Liver (tissue), 3 donors: ENCODE data around the gene GPR39.

Experiments used
- TAF1 ChIP-seq: conservative IDR thresholded peaks from 2 replicates; pipeline ENCODE4 v1.6.1; 2016; ENCODE audit warnings: antibody characterized with exemption, mild to moderate bottlenecking
- TF ChIP-seq, protein P1 (sequence below): fragments of 150-350 bp; IDR thresholded peaks from 2 replicates; pipeline ENCODE4 v1.5.1; 2017; ENCODE audit warnings: improper control_type of control experiment, low read depth, low read length; ENCODE audit not compliant: missing input control
- TF ChIP-seq, protein P2 (sequence below): IDR thresholded peaks from 2 replicates; pipeline ENCODE4 v1.6.1; 2016; ENCODE audit warnings: antibody characterized with exemption, mild to moderate bottlenecking
- TF ChIP-seq, protein P3 (sequence below): IDR thresholded peaks from 2 replicates; pipeline ENCODE4 v1.6.1; 2016; ENCODE audit warnings: antibody characterized with exemption
- donor health status: healthy.
- donor health status: healthy.

DNA sequence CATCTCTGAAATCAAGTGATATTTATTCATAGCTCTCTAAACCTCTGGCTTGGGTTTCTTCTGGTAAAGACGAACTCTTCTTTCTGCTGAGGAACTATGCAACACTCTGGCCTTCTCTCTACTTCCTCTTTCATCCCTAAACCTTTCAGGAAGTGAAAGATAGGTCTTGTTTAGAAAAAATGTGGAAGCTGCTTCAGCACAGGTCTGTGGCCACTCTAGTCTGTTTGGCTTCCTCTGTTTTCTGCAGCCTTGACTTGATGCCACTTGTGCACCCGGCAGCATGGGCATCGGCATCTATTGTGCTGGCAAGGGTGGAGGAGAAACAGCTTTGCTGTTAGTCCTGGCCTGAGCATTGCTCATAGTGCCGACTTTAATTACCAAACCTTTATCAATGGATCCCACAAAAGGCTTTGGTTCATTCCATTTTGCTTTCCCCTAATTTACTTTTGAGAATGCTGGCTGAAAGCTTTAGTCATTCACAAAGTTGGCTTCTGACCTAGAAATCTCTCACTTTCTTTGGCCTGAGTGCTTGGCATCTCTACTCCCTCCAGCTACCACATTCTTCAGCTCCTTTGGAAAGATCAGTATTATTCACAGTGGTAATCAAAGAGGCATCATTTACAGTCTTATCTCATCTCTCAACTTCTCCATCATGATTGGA is 32.0 kb upstream of the GPR39 start:
- TF ChIP-seq, protein P1, sequence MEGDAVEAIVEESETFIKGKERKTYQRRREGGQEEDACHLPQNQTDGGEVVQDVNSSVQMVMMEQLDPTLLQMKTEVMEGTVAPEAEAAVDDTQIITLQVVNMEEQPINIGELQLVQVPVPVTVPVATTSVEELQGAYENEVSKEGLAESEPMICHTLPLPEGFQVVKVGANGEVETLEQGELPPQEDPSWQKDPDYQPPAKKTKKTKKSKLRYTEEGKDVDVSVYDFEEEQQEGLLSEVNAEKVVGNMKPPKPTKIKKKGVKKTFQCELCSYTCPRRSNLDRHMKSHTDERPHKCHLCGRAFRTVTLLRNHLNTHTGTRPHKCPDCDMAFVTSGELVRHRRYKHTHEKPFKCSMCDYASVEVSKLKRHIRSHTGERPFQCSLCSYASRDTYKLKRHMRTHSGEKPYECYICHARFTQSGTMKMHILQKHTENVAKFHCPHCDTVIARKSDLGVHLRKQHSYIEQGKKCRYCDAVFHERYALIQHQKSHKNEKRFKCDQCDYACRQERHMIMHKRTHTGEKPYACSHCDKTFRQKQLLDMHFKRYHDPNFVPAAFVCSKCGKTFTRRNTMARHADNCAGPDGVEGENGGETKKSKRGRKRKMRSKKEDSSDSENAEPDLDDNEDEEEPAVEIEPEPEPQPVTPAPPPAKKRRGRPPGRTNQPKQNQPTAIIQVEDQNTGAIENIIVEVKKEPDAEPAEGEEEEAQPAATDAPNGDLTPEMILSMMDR: no peak
- TF ChIP-seq, protein P2, sequence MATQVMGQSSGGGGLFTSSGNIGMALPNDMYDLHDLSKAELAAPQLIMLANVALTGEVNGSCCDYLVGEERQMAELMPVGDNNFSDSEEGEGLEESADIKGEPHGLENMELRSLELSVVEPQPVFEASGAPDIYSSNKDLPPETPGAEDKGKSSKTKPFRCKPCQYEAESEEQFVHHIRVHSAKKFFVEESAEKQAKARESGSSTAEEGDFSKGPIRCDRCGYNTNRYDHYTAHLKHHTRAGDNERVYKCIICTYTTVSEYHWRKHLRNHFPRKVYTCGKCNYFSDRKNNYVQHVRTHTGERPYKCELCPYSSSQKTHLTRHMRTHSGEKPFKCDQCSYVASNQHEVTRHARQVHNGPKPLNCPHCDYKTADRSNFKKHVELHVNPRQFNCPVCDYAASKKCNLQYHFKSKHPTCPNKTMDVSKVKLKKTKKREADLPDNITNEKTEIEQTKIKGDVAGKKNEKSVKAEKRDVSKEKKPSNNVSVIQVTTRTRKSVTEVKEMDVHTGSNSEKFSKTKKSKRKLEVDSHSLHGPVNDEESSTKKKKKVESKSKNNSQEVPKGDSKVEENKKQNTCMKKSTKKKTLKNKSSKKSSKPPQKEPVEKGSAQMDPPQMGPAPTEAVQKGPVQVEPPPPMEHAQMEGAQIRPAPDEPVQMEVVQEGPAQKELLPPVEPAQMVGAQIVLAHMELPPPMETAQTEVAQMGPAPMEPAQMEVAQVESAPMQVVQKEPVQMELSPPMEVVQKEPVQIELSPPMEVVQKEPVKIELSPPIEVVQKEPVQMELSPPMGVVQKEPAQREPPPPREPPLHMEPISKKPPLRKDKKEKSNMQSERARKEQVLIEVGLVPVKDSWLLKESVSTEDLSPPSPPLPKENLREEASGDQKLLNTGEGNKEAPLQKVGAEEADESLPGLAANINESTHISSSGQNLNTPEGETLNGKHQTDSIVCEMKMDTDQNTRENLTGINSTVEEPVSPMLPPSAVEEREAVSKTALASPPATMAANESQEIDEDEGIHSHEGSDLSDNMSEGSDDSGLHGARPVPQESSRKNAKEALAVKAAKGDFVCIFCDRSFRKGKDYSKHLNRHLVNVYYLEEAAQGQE: no peak
- TF ChIP-seq, protein P3, sequence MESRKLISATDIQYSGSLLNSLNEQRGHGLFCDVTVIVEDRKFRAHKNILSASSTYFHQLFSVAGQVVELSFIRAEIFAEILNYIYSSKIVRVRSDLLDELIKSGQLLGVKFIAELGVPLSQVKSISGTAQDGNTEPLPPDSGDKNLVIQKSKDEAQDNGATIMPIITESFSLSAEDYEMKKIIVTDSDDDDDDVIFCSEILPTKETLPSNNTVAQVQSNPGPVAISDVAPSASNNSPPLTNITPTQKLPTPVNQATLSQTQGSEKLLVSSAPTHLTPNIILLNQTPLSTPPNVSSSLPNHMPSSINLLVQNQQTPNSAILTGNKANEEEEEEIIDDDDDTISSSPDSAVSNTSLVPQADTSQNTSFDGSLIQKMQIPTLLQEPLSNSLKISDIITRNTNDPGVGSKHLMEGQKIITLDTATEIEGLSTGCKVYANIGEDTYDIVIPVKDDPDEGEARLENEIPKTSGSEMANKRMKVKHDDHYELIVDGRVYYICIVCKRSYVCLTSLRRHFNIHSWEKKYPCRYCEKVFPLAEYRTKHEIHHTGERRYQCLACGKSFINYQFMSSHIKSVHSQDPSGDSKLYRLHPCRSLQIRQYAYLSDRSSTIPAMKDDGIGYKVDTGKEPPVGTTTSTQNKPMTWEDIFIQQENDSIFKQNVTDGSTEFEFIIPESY: no peak
- TF ChIP-seq TAF1: no peak
